22Rv1 (cell line): ENCODE results near the gene GABRG3.

Experiments used
- H3K27ac ChIP-seq: fragments of 450-650 bp; 2 replicates; pipeline ENCODE4 v1.5.1; 2017
- CTCF ChIP-seq: fragments of 450-650 bp; IDR thresholded peaks from 2 replicates; pipeline ENCODE4 v1.5.1; 2017; ENCODE audit warnings: mild to moderate bottlenecking
- ZFX ChIP-seq: fragments of 450-650 bp; IDR thresholded peaks from 2 replicates; pipeline ENCODE4 v1.6.1; 2017; ENCODE audit warnings: antibody characterized with exemption, borderline replicate concordance

The GABRG3 gene

GRCh38 chr15:27412415-27412814 lies 441.4 kb downstream of the GABRG3 start:
- TF ChIP-seq CTCF (no peak), ZFX (no peak)
- no peak overlapping the region for H3K27ac ChIP-seq

GRCh38 chr15:27414168-27414870 lies 443.3 kb downstream of the GABRG3 start:
- TF ChIP-seq ZFX (no peak), CTCF (no peak)
- no peak overlapping the region for H3K27ac ChIP-seq

GRCh38 chr15:27418726-27419125 lies 447.7 kb downstream of the GABRG3 start:
- no peak for TF ChIP-seq ZFX
- TF ChIP-seq CTCF, result no peak

GRCh38 chr15:27422997-27423396 lies 452.0 kb downstream of the GABRG3 start:
- H3K27ac ChIP-seq, result no peak overlapping the region
- TF ChIP-seq CTCF, result no peak
- no peak for TF ChIP-seq ZFX

More at GRCh38 chr15:27418726-27419125, 447.7 kb downstream of the GABRG3 start:
- H3K27ac ChIP-seq, result no peak overlapping the region

DNA sequence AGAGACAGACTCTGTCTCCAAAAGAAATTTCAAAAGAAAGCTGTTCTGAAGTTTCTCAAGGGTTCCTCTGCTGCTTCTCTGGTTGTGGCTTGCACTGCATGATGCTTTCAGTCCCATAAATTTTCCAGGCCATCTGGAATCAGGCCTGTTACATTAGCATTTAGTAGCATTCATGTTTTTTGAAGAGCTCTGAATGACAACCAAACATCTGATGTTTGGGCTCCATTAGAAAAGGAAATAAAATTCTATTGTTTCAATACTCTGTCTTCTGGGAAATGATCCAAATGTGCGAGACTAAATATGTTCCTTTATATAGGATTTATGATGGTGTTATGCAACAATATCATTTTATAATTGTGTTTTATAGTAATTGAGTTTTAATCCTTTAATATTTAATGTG lies 455.8 kb downstream of the GABRG3 start:
- TF ChIP-seq CTCF, result no peak
- no peak for TF ChIP-seq ZFX
- H3K27ac ChIP-seq, result no peak overlapping the region

DNA sequence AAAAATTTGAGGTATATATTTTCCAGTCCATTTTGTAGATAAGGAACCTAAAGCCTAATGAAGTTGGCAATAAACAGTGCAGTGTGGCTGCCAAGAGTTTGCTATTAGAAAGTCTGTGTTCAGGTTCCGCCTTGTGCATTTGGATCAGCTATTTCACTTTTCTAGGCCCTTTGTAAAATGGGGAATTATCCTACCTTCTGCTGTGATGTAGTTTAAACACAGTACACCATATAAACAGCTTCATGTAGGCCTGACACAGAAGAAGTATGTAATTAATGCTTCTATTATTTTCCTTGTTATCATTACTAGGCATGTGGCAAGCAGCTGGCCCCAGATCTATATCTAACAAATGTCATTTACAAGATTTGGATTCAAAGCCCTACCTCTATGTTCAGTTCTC lies 456.3 kb downstream of the GABRG3 start:
- TF ChIP-seq ZFX (no peak), CTCF (no peak)
- no peak overlapping the region for H3K27ac ChIP-seq

- H3K27ac ChIP-seq, result no peak overlapping the region
- TF ChIP-seq ZFX (no peak), CTCF (no peak)
Measured at GRCh38 chr15:27428151-27428550, 457.2 kb downstream of the GABRG3 start.
